ENCODE measurements around the gene RMRP.

Gene RMRP

DNA sequence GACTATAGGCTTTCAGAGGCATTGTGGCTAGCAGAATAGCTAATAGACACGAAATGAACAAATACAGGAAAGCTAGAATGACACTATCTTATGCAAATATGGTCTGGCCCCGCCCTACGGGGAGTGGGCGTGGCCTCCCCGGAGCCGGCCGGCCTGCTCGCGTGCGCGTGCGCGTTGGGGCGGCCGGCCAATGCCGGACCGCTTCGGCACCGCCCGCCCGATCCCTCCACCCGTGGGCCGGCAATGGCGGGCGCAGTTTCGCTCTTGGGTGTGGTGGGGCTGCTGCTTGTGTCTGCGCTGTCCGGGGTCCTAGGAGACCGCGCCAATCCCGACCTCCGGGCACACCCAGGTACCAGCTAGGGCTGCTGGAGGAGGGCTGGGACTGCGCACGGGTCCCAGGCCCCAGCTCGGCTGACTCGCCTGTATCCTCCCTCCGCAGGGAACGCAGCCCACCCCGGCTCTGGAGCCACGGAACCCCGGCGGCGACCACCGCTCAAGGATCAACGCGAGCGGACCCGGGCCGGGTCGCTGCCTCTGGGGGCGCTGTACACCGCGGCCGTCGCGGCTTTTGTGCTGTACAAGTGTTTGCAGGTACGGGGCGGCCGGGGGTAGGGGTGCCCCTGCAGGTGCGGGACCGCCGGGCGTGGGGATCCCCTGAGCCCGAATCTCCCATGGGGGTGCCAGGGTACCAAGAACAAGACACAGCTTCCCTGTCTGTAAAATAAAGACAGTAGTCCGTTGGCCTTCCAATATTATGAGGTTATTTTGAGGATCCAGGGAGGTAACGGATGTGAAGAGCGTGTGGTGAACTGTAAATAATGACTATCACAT lies 533 bp upstream of the RMRP start, which contains the start of gene CCDC107:
CCDC107 (plus strand) TSS at position 156 of the 831 bp plus-strand sequence; CDS start at position 244, 88 bp downstream.
- Histone ChIP-seq H3K36me3 (ENCODE audit: insufficient read depth, low read length) (peaks cover 27% of the 10 kb centered on the region), H3K27ac (peak within 1 kb of the TSS; percentile 97), H3K4me3 (peak within 1 kb of the TSS; percentile 90), H3K9me3 (ENCODE audit: low read depth, low read length) (no peaks in the 10 kb centered on the region), H3K9ac (ENCODE audit: insufficient read length) (peak within 1 kb of the TSS; percentile 86)
- TF ChIP-seq FOXP2 (optimal IDR thresholded peaks at IDR 0.05; ENCODE audit: control extremely low read depth, extremely low read length, insufficient read depth): no peak
- TF ChIP-seq POLR2AphosphoS5 (IDR thresholded peaks at IDR 0.05; ENCODE audit: borderline replicate concordance, low read depth, low read length): peak; percentile 70
- TF ChIP-seq EZH2 (IDR thresholded peaks at IDR 0.05): no peak
- DNase-seq (ENCODE audit: low read depth, low spot score): no peak

DNA sequence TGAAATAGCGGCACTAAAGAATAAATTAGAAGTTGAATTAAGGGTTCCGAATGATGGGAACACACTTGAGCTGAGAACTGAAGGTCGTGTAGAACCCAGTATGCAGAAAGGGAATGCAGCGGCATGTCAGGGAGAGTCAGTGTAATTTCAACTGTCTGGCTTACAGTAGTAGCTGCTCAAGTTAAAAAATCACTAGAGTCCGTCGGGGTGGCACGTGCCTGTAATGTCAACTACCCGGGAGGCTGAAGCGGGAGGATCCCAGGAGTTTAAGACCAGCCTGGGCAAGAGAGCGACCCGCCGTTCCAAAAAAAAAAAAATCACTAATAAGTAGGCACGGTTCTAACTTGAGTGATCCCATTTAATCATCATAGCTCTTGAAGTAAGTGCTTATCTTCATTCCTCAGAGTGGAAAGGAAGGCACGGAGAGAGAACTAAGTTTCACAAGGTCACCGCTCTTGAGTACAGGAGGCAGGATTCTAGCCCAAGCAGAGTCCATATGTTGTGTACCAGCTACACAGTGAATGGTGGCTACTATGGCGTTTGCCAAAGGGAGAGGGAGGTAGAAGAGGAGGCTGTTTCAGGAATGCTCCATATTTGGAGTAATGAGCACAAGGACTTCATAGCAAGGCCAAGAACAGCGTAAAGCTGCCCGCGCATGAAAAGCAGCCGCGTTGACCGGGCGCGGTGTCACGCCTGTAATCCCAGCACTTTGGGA lies 831 bp downstream of the RMRP start:
- TF ChIP-seq FOXP2 (optimal IDR thresholded peaks at IDR 0.05; ENCODE audit: control extremely low read depth, extremely low read length, insufficient read depth) (no peak), POLR2AphosphoS5 (IDR thresholded peaks at IDR 0.05; ENCODE audit: borderline replicate concordance, low read depth, low read length) (no peak), EZH2 (IDR thresholded peaks at IDR 0.05) (no peak)
- Histone ChIP-seq H3K36me3 (ENCODE audit: insufficient read depth, low read length) (peaks cover 14% of the 10 kb centered on the region), H3K9me3 (ENCODE audit: low read depth, low read length) (no peaks in the 10 kb centered on the region), H3K4me3 (peak overlapping the region; percentile 90), H3K27ac (peak overlapping the region; percentile 46; the same call in 1 of the 2 replicates), H3K9ac (ENCODE audit: insufficient read length) (no peak overlapping the region)
- DNase-seq (ENCODE audit: low read depth, low spot score): no peak

DNA sequence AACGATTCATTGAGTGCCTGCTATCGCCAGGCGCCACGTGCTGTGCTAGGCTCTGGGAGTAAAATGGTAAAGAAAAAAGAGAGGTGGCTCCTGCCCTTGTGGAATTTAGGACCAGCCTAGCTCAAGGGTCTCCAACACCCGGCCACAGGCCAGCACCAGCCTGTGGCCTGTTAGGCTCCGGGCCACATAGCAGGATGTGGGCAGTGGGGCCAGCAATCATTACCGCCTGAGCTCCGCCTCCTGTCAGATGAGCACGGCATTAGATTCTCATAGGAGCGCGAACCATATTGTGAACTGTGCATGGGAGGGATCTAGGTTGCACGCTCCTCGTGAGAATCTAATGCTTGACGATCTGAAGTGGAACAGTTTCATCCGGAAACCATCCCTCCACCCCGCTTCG lies 1.5 kb downstream of the RMRP start:
- TF ChIP-seq FOXP2 (optimal IDR thresholded peaks at IDR 0.05; ENCODE audit: control extremely low read depth, extremely low read length, insufficient read depth) (no peak), EZH2 (IDR thresholded peaks at IDR 0.05) (no peak), POLR2AphosphoS5 (IDR thresholded peaks at IDR 0.05; ENCODE audit: borderline replicate concordance, low read depth, low read length) (no peak)
- Histone ChIP-seq H3K9me3 (ENCODE audit: low read depth, low read length) (no peaks in the 10 kb centered on the region), H3K9ac (ENCODE audit: insufficient read length) (no peak overlapping the region), H3K4me3 (no peak overlapping the region), H3K27ac (no peak overlapping the region), H3K36me3 (ENCODE audit: insufficient read depth, low read length) (peaks cover 10% of the 10 kb centered on the region; the same call in 1 of the 2 replicates)
- no peak for DNase-seq (ENCODE audit: low read depth, low spot score)

DNA sequence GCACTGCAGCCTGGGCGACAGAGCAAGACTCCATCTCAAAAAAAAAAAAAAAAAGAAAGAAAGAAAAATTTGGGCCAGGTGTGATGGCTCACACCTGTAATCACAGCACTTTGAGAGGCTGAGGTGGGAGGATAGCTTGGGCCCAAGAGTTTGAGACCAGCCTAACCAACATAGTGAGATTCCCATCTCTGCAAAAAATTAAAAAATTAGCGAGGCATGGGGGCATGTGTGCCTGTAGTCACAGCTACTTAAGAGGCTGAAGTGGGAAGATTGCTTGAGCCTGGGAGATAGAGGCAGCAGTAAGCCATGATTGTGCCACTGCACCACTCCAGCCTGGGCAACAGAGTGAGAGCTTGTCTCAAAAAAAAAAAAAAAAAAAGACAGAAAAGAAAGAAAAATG lies 4.2 kb downstream of the RMRP start:
- H3K27ac ChIP-seq: no peak overlapping the region
- no peak for TF ChIP-seq FOXP2 (optimal IDR thresholded peaks at IDR 0.05; ENCODE audit: control extremely low read depth, extremely low read length, insufficient read depth)
- TF ChIP-seq EZH2 (IDR thresholded peaks at IDR 0.05): no peak
- TF ChIP-seq POLR2AphosphoS5 (IDR thresholded peaks at IDR 0.05; ENCODE audit: borderline replicate concordance, low read depth, low read length): no peak
- no peak overlapping the region for H3K9ac ChIP-seq (ENCODE audit: insufficient read length)
- no peaks in the 10 kb centered on the region for H3K9me3 ChIP-seq (ENCODE audit: low read depth, low read length)
- no peak for DNase-seq (ENCODE audit: low read depth, low spot score)
- H3K4me3 ChIP-seq: no peak overlapping the region
- no peaks in the 10 kb centered on the region for H3K36me3 ChIP-seq (ENCODE audit: insufficient read depth, low read length)

DNA sequence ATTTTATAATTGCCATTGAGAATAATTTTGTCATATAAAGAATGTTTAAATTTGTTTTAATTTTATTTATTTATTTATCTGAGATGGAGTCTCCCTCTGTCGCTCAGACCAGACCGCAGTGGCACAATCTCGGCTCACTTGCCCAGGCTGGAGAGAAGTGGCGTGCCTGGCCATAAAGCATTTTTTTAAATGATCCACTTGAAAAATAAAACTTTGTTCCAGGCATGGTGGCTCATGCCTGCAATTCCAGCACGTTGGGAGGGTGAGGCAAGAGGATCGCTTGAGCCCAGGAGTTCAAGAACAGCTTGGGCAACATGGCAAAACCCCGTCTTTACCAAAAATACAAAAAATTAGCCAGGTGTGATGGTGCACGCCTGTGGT lies 5.0 kb downstream of the RMRP start:
- Histone ChIP-seq H3K36me3 (ENCODE audit: insufficient read depth, low read length) (no peaks in the 10 kb centered on the region), H3K27ac (no peak overlapping the region), H3K4me3 (no peak overlapping the region), H3K9ac (ENCODE audit: insufficient read length) (no peak overlapping the region), H3K9me3 (ENCODE audit: low read depth, low read length) (no peaks in the 10 kb centered on the region)
- TF ChIP-seq POLR2AphosphoS5 (IDR thresholded peaks at IDR 0.05; ENCODE audit: borderline replicate concordance, low read depth, low read length) (no peak), FOXP2 (optimal IDR thresholded peaks at IDR 0.05; ENCODE audit: control extremely low read depth, extremely low read length, insufficient read depth) (no peak), EZH2 (IDR thresholded peaks at IDR 0.05) (no peak)
- no peak for DNase-seq (ENCODE audit: low read depth, low spot score)

GRCh38 chr9:35651956-35652828 lies 5.6 kb downstream of the RMRP start:
- no peak overlapping the region for H3K27ac ChIP-seq
- DNase-seq (ENCODE audit: low read depth, low spot score): no peak
- no peak overlapping the region for H3K4me3 ChIP-seq
- no peaks in the 10 kb centered on the region for H3K9me3 ChIP-seq (ENCODE audit: low read depth, low read length)
- H3K36me3 ChIP-seq (ENCODE audit: insufficient read depth, low read length): no peaks in the 10 kb centered on the region
- TF ChIP-seq POLR2AphosphoS5 (IDR thresholded peaks at IDR 0.05; ENCODE audit: borderline replicate concordance, low read depth, low read length): no peak
- no peak for TF ChIP-seq FOXP2 (optimal IDR thresholded peaks at IDR 0.05; ENCODE audit: control extremely low read depth, extremely low read length, insufficient read depth)
- TF ChIP-seq EZH2 (IDR thresholded peaks at IDR 0.05): no peak
- no peak overlapping the region for H3K9ac ChIP-seq (ENCODE audit: insufficient read length)

DNA sequence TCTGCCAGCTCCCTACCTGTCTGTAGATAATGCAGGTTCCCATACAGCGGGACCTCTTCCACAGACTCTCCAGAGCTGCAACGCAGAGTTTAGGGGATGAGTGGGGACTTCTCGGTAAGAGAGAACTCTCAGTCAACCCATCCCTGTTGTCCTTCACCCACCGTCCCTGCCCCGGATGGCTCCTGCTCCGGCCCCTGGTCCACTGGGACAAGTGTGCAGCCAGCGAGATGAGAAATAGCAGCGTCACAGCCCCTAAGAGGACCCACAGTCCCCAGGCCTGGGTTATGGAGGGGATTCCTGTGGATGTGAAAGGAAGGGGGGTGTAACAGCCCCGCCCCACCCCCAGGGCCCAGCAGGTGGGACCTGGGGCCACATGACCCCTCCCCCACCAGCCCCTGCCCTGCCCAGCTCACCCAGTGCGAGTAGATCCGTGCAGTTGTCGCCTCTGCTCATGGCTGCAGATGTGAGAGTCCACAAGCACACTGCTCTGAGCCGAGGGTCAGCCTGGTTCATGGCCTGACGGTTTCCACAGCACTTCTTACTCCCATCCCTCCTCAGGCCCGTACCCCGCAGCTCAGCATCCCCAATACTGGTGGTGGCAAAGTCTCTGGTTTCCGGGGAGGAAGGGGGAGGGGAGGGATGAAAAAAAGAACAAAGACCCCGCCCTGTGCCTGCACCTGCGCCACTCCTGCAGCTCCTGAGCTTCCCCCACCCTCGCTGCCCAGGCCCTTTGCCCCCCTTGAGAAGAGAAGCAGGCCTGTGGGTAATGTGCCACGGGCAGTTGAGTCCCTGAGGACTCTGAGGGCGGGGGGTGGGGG lies 7.3 kb downstream of the RMRP start, which contains the start of gene SIT1:
SIT1 (minus strand) TSS at position 591 of the 818 bp plus-strand sequence; CDS start at position 513, 78 bp downstream.
- H3K9me3 ChIP-seq (ENCODE audit: low read depth, low read length): no peaks in the 10 kb centered on the region
- H3K4me3 ChIP-seq: no peak within 1 kb of the TSS
- H3K9ac ChIP-seq (ENCODE audit: insufficient read length): no peak within 1 kb of the TSS
- H3K27ac ChIP-seq: no peak within 1 kb of the TSS
- DNase-seq (ENCODE audit: low read depth, low spot score): no peak
- TF ChIP-seq EZH2 (IDR thresholded peaks at IDR 0.05) (no peak), FOXP2 (optimal IDR thresholded peaks at IDR 0.05; ENCODE audit: control extremely low read depth, extremely low read length, insufficient read depth) (no peak), POLR2AphosphoS5 (IDR thresholded peaks at IDR 0.05; ENCODE audit: borderline replicate concordance, low read depth, low read length) (no peak)
- no peaks in the 10 kb centered on the region for H3K36me3 ChIP-seq (ENCODE audit: insufficient read depth, low read length)

All from SK-N-MC (cell line).